ENCODE data around the gene DCC. TPM values are rescaled to one million over a fixed set of nuclear protein-coding genes. Genes with fewer than 3 reads are reported as not detected.

Gene DCC
- total RNA-seq, 1 donor from 2014 or later: not detected

DNA sequence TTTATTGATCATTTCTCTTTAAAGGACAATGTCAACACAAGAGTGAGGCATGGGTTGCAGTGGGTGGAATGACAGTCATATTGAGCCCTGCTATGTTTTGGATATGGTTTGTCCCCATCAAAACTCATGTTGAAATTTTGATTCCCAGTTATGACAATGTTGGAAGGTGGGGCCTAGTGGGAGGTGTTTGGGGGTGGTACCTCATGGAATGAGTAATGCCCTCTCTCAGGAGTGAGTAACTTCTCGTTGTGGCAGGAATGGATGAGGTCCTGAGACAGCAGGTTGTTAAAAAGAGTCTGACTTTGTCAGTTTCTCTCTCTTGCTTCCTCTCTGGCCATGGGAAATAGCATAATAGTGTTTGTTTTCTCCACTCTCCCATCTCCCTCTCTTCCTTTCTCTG is 345.3 kb downstream of the DCC start:
- DNase-seq (ENCODE audit: low read depth): no peak

DNA sequence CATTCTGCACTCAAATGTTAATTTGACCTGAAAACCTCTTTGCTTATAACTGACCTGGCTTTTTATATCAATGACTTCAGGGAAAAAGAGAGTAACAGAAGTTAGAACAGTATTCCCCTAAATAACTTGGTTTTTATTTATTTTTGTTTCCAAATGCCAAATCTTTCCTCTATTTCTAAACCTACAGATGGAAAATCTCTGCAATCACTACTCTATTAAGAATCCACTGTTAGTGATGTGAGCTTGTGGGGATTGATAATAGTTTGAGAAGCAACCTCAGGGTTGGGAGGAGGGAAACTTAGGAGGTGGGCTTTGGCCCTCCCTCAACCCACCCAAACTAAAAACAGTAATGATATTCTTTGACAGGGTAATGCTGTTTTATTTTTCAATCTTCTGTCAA is 351.8 kb downstream of the DCC start:
- no peak for DNase-seq (ENCODE audit: low read depth)

DNA sequence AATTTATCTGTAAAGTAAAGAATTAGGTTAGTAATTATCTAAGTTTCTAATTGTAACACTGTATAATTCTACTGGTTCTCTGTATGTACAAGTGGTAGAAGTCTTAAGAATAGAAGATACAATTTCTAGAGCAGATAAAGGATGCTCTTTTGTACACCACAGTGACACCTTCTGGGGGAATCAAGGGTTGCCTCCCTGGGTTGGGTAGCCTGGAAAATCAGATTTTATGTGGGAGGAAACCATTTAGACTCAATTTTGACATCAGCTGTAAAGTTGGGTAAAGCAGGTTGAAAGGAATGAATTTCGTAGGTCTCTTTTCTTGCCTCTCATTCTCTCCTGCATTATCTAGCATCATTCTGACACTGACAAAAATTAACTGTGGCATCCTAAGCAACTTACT is 354.8 kb downstream of the DCC start:
- no peak for DNase-seq (ENCODE audit: low read depth)

DNA sequence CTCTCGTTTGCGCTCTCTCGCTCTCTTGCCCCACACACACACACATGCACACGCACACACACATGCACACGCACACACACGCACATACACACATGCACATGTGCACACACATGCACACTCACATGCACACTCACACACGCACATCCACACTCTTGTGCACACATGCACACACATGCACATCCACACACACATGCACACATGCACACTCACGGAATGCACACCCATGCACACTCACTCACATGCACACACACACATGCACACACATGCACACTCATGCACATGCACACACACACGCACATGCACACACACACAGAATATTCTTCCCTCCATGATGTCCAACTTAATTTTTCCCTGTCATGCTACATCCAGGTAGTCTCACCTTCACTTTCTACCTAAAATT is 360.1 kb downstream of the DCC start:
- DNase-seq (ENCODE audit: low read depth): no peak

DNA sequence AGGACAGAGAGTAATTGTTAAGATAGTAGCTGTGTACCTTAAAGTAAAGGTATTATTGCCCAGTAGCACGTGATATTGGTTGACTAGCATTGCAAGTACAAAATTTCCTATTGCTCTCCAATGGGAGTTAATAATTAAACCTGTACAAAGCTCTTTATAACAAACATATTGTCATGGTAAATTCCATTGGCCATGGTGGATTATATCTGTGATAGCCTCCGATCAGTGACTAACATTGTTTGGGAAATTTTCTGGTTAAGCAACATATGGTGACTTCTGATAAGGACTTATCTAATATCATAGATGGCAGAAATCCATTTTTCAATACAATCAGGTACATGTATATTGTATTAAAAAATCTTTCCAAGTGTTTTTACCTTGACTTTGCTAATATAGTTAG is 360.8 kb downstream of the DCC start:
- no peak for DNase-seq (ENCODE audit: low read depth)

DNA sequence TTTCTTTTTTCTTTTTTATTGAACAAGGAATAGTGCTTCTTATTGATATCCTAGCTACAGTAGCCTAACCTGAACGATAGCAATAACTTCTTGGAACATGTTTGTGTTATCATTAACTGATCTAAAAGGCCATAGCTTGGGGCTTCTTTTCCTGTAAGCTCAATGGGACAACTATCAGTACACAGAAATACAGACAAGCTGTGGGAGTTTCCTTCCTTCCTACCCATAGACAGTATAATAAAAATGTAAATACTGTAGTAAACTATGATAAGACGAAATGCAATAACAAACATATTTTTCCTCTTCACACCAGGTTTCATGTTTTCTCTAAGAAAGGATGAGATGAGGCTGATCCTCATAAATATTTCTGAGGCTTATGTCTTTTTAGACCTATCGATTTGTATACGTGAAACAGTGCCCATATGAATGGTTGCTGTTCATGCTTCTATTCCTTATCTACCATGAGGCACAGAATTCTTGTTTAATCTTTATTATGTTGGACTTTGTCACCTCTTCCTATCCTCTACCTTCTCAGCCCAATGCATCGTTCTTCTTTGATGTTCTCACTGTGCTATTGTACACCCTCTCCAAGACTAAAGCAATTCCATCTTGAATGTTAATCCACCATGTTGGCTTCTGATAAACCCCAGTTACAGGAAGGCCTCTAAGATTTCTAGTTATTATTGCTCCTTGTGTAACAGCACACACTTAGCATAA is 361.4 kb downstream of the DCC start:
- no peak for DNase-seq (ENCODE audit: low read depth)

DNA sequence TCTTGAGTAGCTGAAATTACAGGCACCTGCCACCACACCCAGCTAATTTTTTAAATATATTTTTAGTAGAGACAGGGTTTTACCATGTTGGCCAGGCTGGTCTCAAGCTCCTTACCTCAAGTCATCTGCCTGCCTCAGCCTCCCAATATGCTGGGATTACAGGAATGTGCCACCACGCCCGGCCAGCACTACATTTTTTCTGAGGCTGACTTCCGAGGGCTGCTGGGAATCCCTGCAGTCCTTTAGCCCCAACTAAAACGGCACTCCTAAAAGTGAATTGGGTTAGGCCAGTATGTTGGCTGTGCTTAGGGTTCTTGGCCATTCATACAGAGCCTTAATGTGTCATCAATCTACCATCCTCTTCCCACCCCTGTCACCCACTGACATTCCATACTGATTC is 375.4 kb downstream of the DCC start:
- no peak for DNase-seq (ENCODE audit: low read depth)

DNA sequence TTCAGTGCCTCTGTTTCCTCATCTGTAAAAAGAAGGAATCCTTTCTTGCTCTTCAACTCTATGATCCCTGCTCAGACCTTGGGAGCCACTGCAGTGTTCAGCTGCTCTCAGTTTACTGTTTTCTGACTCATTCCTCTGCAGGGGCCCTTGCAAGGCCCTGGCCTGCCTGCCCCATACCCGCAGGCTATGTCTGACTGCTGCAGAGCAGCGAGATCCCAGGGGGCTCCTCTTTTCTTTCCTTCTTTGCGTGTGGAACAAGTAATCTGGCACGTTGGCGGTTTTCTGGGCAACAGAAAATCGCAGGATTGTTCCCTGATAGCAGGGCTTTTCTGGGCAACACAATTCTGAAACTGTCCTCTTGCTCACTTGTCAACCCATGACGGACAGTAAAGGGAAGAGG is 376.0 kb downstream of the DCC start:
- no peak for DNase-seq (ENCODE audit: low read depth)

DNA sequence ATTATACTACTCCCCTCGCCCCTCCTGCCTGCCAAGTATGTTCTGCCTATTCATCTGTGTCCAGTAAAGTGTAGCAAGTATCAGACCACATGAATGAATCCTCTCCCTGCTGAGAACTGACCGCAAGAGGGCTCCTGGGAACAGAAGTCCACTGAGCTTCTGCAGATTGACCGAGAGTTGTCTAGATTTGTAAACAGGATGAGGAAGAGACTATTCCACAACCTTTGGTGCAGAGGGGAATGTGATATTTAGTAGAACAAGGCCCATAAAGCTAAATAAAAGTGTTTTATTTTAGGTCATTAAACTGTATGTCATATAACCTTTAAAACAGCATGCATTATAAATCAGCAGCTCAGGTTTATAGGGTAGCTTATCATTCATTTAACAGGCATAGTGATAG is 377.0 kb downstream of the DCC start:
- DNase-seq (ENCODE audit: low read depth): no peak

DNA sequence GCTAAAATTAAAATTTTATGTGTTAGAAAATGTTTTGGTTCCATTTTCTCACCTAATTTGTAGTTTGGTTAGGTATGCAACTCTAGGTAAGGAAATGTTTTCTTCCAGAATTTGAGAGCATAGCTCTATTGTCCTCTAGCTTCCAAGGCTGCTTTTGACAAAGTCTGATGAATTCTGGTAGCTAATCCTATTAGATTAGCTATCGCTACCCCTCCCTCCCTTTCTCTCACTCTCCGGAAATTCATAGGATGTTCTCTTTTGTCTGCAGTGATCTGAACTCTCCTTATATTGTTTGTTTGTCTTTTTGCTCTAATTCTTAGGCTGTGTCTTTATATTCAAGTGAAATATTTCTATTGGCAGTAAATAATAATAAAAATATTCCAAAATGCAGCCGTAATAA is 382.9 kb downstream of the DCC start:
- no peak for DNase-seq (ENCODE audit: low read depth)

DNA sequence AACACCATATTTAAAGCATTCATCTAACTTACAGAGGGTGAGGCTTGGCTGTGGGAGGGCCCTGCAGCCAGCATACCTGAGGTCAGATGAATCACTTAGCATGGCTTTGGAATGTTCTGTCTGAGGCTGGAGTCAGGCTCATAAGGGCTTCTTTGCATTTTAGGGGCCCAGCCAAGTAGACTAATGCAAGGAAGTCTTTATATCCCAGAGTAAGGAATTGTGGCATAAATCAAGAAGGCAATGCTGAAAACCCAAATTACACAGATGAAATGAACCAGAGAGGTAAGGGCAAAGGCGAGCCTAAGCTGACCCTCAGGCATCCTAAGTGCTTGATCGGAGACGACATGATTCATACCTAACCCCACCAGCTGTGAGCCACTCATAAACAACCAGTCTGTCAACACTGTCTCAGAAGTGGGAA is 383.6 kb downstream of the DCC start:
- DNase-seq (ENCODE audit: low read depth): no peak

DNA sequence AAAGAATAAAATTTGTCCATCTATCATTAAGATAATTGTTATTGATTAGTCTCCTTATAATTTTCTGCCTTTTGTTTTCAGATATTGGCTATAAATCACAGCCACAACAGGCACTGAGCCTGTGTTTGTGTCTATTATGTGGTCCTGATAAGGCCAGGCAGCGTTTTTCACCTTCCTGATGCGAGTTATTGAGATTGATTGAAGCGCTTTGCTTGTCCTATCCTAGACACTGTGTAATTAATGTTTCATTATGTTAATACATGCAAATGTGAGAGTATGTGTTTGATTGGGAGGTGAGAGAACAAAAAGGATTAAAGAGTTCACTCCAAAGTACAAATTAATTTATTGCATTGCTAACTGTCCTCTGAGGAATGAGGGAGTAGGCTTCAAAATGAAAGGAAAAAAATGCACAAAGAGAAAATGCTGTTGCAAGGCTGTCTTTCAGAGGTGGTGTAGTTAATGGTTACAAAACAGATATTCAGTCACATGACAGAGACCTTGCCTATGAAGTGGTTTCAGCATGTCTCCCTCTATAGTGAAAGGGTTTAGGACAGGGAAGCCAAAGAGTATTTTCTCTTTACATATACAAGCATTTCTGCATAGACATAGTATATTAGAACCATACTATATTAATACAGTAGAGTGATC is 391.1 kb downstream of the DCC start:
- no peak for DNase-seq (ENCODE audit: low read depth)

DNA sequence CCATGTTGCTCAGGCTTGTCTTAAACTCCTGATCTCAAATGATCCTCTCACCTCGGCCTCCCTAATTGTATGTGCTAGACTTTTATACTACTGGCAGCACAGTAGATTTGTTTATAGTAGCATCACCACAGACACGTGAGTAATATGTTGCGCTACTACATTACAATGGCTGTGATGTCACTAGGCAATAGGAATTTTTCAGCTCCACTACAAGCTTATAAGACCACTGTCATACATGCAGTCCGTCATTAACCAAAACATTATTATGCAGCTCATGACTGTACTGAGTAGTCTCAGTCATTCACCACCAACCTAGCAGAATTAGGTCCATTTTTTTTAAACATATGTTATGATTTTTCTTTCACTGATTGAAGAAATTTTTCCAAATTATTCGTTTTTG is 398.9 kb downstream of the DCC start:
- no peak for DNase-seq (ENCODE audit: low read depth)

DNA sequence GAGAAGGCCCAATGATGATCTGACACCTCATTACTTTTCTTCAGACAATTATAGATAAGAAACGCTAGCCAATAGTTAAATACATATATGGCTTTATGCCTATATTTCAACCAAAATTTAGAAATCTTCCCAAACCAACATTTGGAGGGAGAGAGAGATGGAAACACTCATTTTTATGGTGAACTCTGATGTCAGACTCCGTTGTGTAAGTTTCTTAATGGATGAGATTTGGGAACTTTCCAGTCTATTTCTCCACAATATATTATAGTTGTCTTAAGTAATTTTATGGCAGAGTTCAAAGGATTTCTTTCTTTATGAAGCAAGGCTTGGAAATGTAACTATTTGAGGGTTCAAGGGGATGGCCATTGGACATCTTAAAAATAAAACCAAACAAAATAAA is 407.0 kb downstream of the DCC start:
- DNase-seq (ENCODE audit: low read depth): no peak

DNA sequence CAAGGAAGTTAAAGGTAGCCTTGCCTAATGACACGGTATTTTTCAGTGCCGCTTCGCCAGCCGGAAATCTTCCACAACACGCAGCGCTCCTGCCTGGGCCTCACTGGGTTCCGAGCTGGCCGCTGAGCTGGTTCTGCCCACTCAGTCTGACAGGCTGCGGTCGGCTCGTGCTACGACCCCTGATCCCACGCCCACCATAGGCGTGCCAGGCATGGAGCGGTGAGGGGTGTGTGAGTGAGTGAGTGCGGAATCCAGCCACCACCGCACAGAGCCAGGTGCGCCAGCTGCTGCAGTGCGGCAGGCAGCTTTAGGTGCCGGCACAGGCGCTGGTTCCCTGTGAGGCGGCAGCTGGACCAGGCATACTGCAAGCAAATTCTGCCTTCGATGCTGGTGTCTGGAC is 407.9 kb downstream of the DCC start:
- no peak for DNase-seq (ENCODE audit: low read depth)

DNA sequence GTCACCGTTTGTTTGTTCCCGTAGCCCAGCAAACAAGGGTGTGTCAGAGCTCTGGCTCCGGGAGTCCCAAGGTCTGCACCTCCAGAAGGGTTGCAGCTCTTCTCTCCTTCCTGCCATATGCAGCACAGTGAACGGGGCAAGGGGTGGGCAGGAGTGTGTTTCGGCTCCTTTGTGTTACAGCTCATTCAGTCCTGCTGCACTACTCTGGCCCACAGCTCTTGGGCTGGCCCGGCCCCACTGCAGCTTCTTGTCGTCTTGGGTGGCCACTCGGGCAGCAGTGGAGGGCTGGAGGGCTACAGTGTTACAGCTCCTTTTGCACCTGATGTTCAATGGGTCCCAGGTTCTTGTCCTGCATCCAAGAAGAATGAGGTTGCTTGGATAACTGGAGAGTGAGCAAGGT is 408.3 kb downstream of the DCC start:
- DNase-seq (ENCODE audit: low read depth): no peak

DNA sequence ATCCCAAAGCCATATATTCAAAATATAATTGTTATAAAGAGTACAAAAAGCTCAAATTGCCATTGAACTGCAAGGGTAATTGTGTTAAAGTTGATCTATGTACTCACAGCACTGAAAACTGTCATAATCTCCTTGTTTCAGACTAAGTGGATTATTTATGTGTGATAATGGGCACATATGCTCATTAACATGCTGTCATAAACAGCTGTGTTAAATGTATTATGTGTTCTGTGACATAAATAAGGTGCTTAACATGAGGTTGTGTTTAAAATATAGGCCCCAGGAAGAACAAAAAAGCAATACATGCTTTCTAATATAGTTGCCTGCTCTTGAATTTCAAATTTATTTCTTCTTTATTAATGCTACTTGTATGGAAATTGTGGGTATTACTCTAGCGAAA is 409.5 kb downstream of the DCC start:
- no peak for DNase-seq (ENCODE audit: low read depth)

DNA sequence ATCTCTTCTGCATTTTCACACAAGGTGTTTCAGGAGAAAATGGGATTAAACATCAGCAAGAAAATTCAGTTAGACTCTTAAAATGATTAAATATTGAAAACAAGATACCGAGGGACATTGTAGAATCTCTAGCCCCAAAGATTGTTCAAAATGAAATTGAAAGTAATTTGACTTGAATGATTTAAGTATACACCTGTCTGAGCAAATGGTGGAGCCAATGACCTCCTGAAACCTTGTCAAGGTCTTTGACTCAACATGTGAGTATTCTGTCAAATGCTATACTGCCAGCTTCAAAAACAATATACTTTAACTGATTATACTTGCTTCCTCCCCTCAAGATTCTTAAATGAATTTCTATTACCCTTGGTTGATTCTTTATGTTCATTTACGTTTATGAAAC is 411.0 kb downstream of the DCC start:
- DNase-seq (ENCODE audit: low read depth): no peak

DNA sequence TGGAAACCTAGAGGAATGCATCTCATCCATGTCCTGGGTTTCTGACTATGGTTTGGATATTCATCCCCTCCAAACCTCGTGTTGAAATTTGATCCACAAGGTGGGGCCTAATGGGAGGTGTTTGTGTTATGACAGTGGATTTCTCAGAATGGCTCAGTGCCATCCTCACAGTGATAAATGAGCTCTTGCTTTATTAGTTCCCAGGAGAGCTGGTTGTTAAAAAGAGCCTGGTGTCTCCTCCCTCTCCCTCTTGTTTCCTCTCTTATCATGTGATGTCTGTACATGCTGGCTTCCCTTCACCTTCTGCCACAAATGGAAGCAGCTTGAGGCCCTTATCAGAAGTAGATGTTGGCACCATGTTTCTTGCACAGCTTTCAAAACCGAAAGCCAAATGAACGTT is 424.3 kb downstream of the DCC start:
- DNase-seq (ENCODE audit: low read depth): no peak

DNA sequence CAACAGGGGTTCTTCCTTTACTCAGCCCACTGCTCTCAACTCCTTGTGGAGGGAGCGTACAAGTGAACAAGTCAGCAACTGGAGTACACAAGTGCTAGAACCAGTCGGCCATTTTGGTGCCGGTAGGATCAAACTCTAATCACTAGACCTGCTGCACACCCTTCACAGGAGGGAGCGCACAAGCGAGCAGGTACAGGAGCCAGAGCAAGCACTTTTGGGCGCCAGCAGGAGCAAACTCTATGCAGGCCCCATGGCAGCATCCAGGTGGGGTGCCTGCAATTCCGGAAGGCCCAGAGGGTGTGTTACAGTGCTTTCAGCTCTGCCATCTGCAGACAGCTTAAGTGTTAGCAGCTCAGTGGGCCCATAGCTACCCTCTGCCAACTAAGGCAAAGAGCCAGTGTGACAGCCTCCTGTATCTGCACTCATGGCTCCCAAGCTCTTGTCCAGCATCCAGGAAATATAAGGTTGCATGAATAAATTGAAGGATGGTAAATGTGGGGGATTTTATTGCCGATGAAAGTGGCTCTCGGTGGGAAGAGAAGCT is 426.1 kb downstream of the DCC start:
- DNase-seq (ENCODE audit: low read depth): no peak

DNA sequence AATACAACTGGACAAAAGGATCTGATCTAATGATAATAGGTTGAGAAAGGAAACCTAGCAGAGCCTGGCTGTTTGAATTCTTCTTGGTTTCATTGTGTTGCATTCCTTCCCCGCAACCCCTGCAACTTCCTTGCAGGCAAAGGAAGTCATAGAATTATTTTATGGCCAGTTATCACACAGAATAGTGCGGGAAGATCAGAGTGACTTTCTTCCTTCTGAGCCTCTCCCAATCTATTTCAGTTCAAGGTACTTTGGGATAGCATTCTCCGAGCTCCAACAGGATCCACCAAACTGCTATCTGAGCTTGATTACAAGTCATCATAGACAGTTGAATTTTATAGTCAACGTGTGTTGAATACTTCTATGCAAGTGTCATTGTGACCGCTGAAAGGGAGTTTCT is 441.1 kb downstream of the DCC start:
- DNase-seq (ENCODE audit: low read depth): no peak

DNA sequence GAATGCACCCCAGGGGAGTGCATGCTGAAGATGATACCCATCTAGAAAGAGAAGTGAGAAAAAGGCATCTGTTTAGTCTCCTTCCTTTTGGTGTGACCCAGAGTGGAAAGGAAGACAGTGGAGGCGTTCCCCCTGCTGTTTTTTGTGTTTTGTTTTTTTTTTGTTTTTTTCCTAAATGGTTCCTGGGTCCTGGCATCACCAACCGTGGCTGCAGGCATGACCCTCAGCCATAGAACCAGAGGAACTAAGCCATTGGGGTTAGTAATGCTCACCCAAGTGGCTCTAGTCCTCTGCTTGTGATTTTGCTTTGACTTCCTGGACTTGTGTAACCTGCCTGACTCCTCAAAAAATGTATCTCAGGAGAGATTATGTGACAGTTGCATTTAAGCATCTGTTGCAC is 451.3 kb downstream of the DCC start:
- DNase-seq (ENCODE audit: low read depth): no peak

DNA sequence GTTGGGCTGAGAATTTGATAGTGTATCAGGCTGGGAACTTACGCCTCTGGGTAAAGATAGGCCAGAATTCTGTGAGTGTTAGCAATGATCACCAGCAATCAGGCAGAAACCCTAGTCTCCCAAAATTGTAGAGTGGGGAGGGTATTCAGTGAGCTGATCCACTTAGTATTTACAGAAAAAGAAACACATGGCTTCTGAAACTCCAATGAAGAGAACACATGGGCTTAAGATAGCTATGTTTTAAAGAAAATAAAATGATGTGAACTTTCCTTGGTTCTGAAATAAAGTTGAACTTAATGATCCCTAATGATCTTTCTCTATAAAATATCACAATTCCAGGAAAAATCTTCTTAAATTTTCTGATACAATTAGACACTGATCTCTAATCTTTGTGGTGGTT is 472.8 kb downstream of the DCC start:
- no peak for DNase-seq (ENCODE audit: low read depth)
